IMR-90 (cell line): ENCODE results near the gene SEC23A. TPM values are rescaled to one million over a fixed set of nuclear protein-coding genes. Genes with fewer than 3 reads are reported as not detected.
"Not testable (repeated sequence)": the region's sequence is repeated elsewhere in the genome, so short reads cannot be mapped to it uniquely, and the experiment has no call there.

Source experiments
- ATAC-seq: fragments of 200-7000 bp; cut with Tn5 transposase; 2 replicates; pipeline ENCODE4 v1.9.1; 2020; ENCODE audit warnings: low read depth, mild to moderate bottlenecking, moderate library complexity
- BruUV-seq: library from RNA; stranded (reverse); fragments of 400-500 nt; replicated peaks from 2 replicates; lab custom pipeline; 2021; lab: Mats Ljungman, UMichigan
- CTCF ChIA-PET: fragments of 300-600 bp; formaldehyde crosslinking; extraction: SDS; loops from one replicate; lab custom pipeline; 2021; ENCODE audit warnings: antibody characterized with exemption; lab: Yijun Ruan, JAX
- POLR2A ChIA-PET: fragments of 300-600 bp; sonication (Branson Sonifier 250); formaldehyde crosslinking; loops from one replicate; lab custom pipeline; 2022; ENCODE audit warnings: antibody characterized with exemption; ENCODE audit not compliant: unreplicated experiment; lab: Charles Lee
- DNase-seq: peaks from one replicate; pipeline ENCODE4 v3.0.0; 2013
- H2AFZ ChIP-seq: replicated peaks from 2 replicates; pipeline ENCODE3; 2013; ENCODE audit warnings: low read length, mild to moderate bottlenecking; ENCODE audit not compliant: poor library complexity
- H2AK5ac ChIP-seq: 2 replicates; pipeline ENCODE4 v1.6.1; 2013; ENCODE audit warnings: low read depth, low read length, inconsistent platforms
- H2AK9ac ChIP-seq: replicated peaks from 2 replicates; pipeline ENCODE3; 2013; ENCODE audit warnings: mild to moderate bottlenecking, low read depth, low read length, moderate library complexity; ENCODE audit not compliant: poor library complexity
- H2BK120ac ChIP-seq: 2 replicates; pipeline ENCODE4 v1.6.1; 2013; ENCODE audit warnings: low read depth, low read length, inconsistent platforms
- H2BK15ac ChIP-seq: 3 replicates; pipeline ENCODE4 v1.6.1; 2013; ENCODE audit warnings: low read depth, low read length, inconsistent platforms
- H2BK20ac ChIP-seq: 2 replicates; pipeline ENCODE4 v1.6.1; 2013; ENCODE audit warnings: low read depth, mild to moderate bottlenecking, inconsistent platforms, low read length, moderate library complexity
- H2BK5ac ChIP-seq: 2 replicates; pipeline ENCODE4 v1.6.1; 2013; ENCODE audit warnings: mild to moderate bottlenecking, low read depth, low read length, inconsistent platforms; ENCODE audit not compliant: poor library complexity, severe bottlenecking
- H3K14ac ChIP-seq: replicated peaks from 2 replicates; pipeline ENCODE4 v1.6.1; 2013; ENCODE audit warnings: low read depth, low read length, inconsistent platforms
- H3K18ac ChIP-seq: 2 replicates; pipeline ENCODE4 v1.6.1; 2013; ENCODE audit warnings: low read depth, low read length, control low read depth
- H3K23ac ChIP-seq: 2 replicates; pipeline ENCODE4 v1.6.1; 2013; ENCODE audit warnings: low read depth, low read length, inconsistent platforms
- H3K27ac ChIP-seq: 2 replicates; pipeline ENCODE4 v1.5.1; 2013; ENCODE audit warnings: mild to moderate bottlenecking, control low read depth, low read length; ENCODE audit not compliant: insufficient read depth
- H3K27me3 ChIP-seq: 2 replicates; pipeline ENCODE4 v1.6.1; 2013; ENCODE audit warnings: low read length; ENCODE audit not compliant: control insufficient read depth, insufficient read depth
- H3K36me3 ChIP-seq: 2 replicates; pipeline ENCODE4 v1.6.1; 2013; ENCODE audit warnings: low read length, mixed read lengths; ENCODE audit not compliant: control insufficient read depth, insufficient read depth
- H3K4ac ChIP-seq: 2 replicates; pipeline ENCODE4 v1.6.1; 2013; ENCODE audit warnings: low read depth, low read length, inconsistent platforms
- H3K4me1 ChIP-seq: 2 replicates; pipeline ENCODE4 v1.6.1; 2013; ENCODE audit warnings: low read length, mixed read lengths; ENCODE audit not compliant: control insufficient read depth, insufficient read depth
- H3K4me2 ChIP-seq: 2 replicates; pipeline ENCODE4 v1.6.1; 2013; ENCODE audit warnings: low read depth, mild to moderate bottlenecking, control low read depth, low read length, moderate library complexity
- H3K4me3 ChIP-seq: 2 replicates; pipeline ENCODE4 v1.5.1; 2013; ENCODE audit warnings: low read depth, mild to moderate bottlenecking, control low read depth, low read length, moderate library complexity; ENCODE audit not compliant: insufficient read depth
- H3K56ac ChIP-seq: 2 replicates; pipeline ENCODE4 v1.6.1; 2013; ENCODE audit warnings: low read length, inconsistent platforms; ENCODE audit not compliant: insufficient read depth; ENCODE audit errors: extremely low read depth
- H3K79me1 ChIP-seq, 2 experiments: 2 replicates each; pipeline ENCODE4 v1.6.1; 2013; ENCODE audit warnings: low read length in 2 of 2, inconsistent platforms in 1 of 2, low read depth in 1 of 2
- H3K9ac ChIP-seq: 2 replicates; pipeline ENCODE4 v1.6.1; 2013; ENCODE audit warnings: low read depth, low read length, control low read depth
- H3K9me1 ChIP-seq: 2 replicates; pipeline ENCODE4 v1.6.1; 2013; ENCODE audit warnings: low read length, inconsistent platforms; ENCODE audit not compliant: insufficient read depth
- H3K9me3 ChIP-seq: 2 replicates; pipeline ENCODE4 v1.6.1; 2013; ENCODE audit warnings: low read length; ENCODE audit not compliant: control insufficient read depth, insufficient read depth
- H4K20me1 ChIP-seq: 2 replicates; pipeline ENCODE4 v1.6.1; 2013; ENCODE audit warnings: low read length, inconsistent platforms; ENCODE audit not compliant: insufficient read depth
- H4K5ac ChIP-seq: 2 replicates; pipeline ENCODE4 v1.6.1; 2013; ENCODE audit warnings: mild to moderate bottlenecking, low read depth, low read length, control low read depth
- H4K8ac ChIP-seq, 2 experiments: 2 replicates each; pipeline ENCODE4 v1.6.1; 2013; ENCODE audit warnings: low read depth in 2 of 2, low read length in 2 of 2, control low read depth in 1 of 2, inconsistent platforms in 1 of 2
- H4K91ac ChIP-seq: 2 replicates; pipeline ENCODE4 v1.6.1; 2013; ENCODE audit warnings: low read depth, low read length, inconsistent platforms; ENCODE audit not compliant: insufficient read depth
- BHLHE40 ChIP-seq: fragments of 150-350 bp; IDR thresholded peaks from 2 replicates; pipeline ENCODE4 v1.6.1; 2016; ENCODE audit warnings: mild to moderate bottlenecking, low read depth, low read length
- RAD21 ChIP-seq: IDR thresholded peaks from 2 replicates; pipeline ENCODE4 v1.6.1; 2012; ENCODE audit warnings: low read length, improper control_type of control experiment
- WGBS, 2 experiments: methylation state at CpG; one replicate each; pipeline versions ENCODE4 v1.1.5 to v1.1.7; 2013; ENCODE audit warnings: missing lambda C conversion rate in 2 of 2; ENCODE audit not compliant: insufficient read length in 1 of 2; ENCODE audit errors: extremely low coverage in 2 of 2; 5-methylcytosine and 5-hydroxymethylcytosine counted together
- dilution Hi-C: fragments of 300-500 bp; cut with HindIII; formaldehyde crosslinking; loops from one replicate; pipeline ENCODE4 v1.14.3; 2018; ENCODE audit warnings: low sequenced_read_pairs; ENCODE audit not compliant: unreplicated experiment
- in situ Hi-C: fragments of 300-500 bp; cut with MboI; formaldehyde crosslinking; loops from 3 replicates; pipeline ENCODE4 v1.14.3; 2019; ENCODE audit warnings: low sequenced_read_pairs, inconsistent platforms, mixed read lengths
- intact Hi-C: fragments of 100-400 bp; cut with micrococcal nuclease; formaldehyde crosslinking; loops from 2 replicates; pipeline ENCODE4 v1.10.0; 2022
- polyA plus RNA-seq, 3 experiments: library from polyadenylated mRNA; depleted of rRNA; stranded (reverse); fragments of >200 nt; gene quantifications; 2 replicates each; pipeline ENCODE4 v1.2.3, GENCODE V29; 2012; ENCODE audit warnings: low replicate concordance in 1 of 3
- total RNA-seq: library from RNA; depleted of rRNA; stranded (reverse); fragments of >200 nt; gene quantifications from 2 replicates; pipeline ENCODE4 v1.2.3, GENCODE V29; 2012

The SEC23A gene
- total and polyA plus RNA-seq, 2 of the 4 experiments (the other 2 are of a cell fraction), result 141 to 609 TPM

DNA sequence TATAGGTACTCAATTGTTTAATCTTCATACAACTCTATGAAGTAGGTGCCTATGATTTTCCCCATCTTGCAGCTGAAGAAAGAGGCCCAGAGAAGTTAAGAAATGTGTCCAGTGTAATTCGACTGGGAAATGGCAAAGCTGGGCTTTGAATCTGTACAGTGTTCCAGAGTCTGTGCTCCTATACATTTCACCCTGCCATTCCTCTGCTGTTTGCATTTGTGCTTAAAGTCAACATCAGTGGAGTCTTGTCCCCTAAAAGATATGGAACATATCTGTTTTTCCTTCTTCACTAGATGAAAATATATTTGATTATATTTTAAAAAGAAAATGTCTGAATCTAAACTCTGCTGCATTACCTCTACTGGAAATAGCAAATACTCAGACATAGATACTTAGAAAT is 88.6 kb downstream of the SEC23A start:
- peaks cover 4% of the 10 kb centered on the region; the same call in 1 of the 2 replicates for H3K36me3 ChIP-seq
- no peak overlapping the region for H2BK5ac ChIP-seq
- in situ Hi-C loops (loop anchor here (10.0 to 25.0 kb wide), 2 partner anchors 290 to 1102 kb away; no protein-coding TSS in a partner anchor), intact Hi-C loops (loop anchor here (10.0 kb wide), 1 partner anchor 410 kb away; no protein-coding TSS in a partner anchor), dilution Hi-C loops (no loop called here)
- no peak overlapping the region for H3K4ac ChIP-seq
- no peaks in the 10 kb centered on the region for H3K9me1 ChIP-seq
- ChIA-PET CTCF (interaction anchor here (1.8 kb wide), 1 partner anchor 8 kb away, joined by 10 read pairs; no protein-coding TSS in a partner anchor), POLR2A (no interaction called here)
- H3K4me3 ChIP-seq, result no peak overlapping the region
- H2BK15ac ChIP-seq, result no peak overlapping the region
- no peak overlapping the region for H4K5ac ChIP-seq
- H2BK20ac ChIP-seq, result no peak overlapping the region
- no peak overlapping the region for H3K4me2 ChIP-seq
- H4K20me1 ChIP-seq, result no peaks in the 10 kb centered on the region
- H3K56ac ChIP-seq, result no peak overlapping the region
- no peak overlapping the region for H4K91ac ChIP-seq
- H3K9me3 ChIP-seq, result no peaks in the 10 kb centered on the region
- TF ChIP-seq BHLHE40, result no peak
- TF ChIP-seq RAD21, result no peak
- no CpG with 5 or more reads among the region's 1 CpG for WGBS, 2 experiments
- 0 out of 2 replicates have a peak, but pooled peaks cover 2% of the 10 kb centered on the region for H3K4me1 ChIP-seq
- no peak for ATAC-seq
- no peak overlapping the region for H3K23ac ChIP-seq
- H3K27ac ChIP-seq, result no peak overlapping the region
- H2AFZ ChIP-seq, result no peak overlapping the region
- no peak overlapping the region for H2AK9ac ChIP-seq
- H3K27me3 ChIP-seq, result no peaks in the 10 kb centered on the region
- no TSS peak for BruUV-seq
- no peak overlapping the region for H4K8ac ChIP-seq
- no peak overlapping the region for H3K14ac ChIP-seq
- no peak for DNase-seq
- H2BK120ac ChIP-seq, result no peak overlapping the region
- H2AK5ac ChIP-seq, result no peak overlapping the region
- H3K79me1 ChIP-seq, result 0 out of 4 replicates have a peak, but pooled peaks cover 0 to 4% of the 10 kb centered on the region in 2 experiments
- no peak overlapping the region for H3K18ac ChIP-seq
- no peak overlapping the region for H3K9ac ChIP-seq

DNA sequence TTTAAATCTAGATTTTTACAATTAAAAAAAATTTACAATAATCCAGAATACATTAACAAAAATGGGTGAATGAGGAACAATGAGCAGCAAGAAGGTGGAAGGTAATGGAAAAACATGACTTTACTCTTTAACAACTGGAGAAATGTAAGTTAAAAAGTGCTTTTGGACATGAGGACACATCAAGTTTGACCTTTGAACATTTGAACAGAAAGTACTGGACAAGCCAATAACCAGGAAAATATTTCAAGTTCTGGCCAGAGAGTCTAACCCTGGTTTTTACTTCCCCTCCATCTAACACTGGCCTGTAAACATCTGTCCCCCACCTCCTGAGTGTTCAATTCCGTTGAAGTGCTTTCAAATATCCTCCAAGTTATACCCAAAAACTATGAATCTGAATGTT is 94.1 kb downstream of the SEC23A start:
- H3K9me3 ChIP-seq, CTCF ChIA-PET, H3K4me2 ChIP-seq, H3K18ac ChIP-seq, H2BK5ac ChIP-seq, H4K8ac ChIP-seq, H4K91ac ChIP-seq, H2AK9ac ChIP-seq, intact Hi-C loops, H3K36me3 ChIP-seq, H2BK20ac ChIP-seq, H3K4ac ChIP-seq, H2BK15ac ChIP-seq, H3K14ac ChIP-seq, H2AFZ ChIP-seq, H4K5ac ChIP-seq, H3K4me1 ChIP-seq, H3K9ac ChIP-seq, ATAC-seq, H3K79me1 ChIP-seq, dilution Hi-C loops, H3K4me3 ChIP-seq, H4K20me1 ChIP-seq, H2AK5ac ChIP-seq, H3K56ac ChIP-seq, H3K23ac ChIP-seq, H2BK120ac ChIP-seq, DNase-seq, H3K9me1 ChIP-seq, H3K27ac ChIP-seq, BruUV-seq, POLR2A ChIA-PET, H3K27me3 ChIP-seq: not testable (repeated sequence)
- in situ Hi-C loops, result loop anchor here (25.0 kb wide), 1 partner anchor 1097 kb away; no protein-coding TSS in a partner anchor
- 38% methylated on average over 1 of the region's 1 CpG; no CpG with 5 or more reads in 1 of the 2 experiments for WGBS, 2 experiments
